Smooth muscle cell of the brain vasculature (primary cell): Measurements from ENCODE around the gene RGL1.

Source experiments
- DNase-seq: peaks from one replicate; pipeline ENCODE4 v3.0.0-alpha.2; 2012; ENCODE audit warnings: low read depth, low spot score

The RGL1 gene

DNA sequence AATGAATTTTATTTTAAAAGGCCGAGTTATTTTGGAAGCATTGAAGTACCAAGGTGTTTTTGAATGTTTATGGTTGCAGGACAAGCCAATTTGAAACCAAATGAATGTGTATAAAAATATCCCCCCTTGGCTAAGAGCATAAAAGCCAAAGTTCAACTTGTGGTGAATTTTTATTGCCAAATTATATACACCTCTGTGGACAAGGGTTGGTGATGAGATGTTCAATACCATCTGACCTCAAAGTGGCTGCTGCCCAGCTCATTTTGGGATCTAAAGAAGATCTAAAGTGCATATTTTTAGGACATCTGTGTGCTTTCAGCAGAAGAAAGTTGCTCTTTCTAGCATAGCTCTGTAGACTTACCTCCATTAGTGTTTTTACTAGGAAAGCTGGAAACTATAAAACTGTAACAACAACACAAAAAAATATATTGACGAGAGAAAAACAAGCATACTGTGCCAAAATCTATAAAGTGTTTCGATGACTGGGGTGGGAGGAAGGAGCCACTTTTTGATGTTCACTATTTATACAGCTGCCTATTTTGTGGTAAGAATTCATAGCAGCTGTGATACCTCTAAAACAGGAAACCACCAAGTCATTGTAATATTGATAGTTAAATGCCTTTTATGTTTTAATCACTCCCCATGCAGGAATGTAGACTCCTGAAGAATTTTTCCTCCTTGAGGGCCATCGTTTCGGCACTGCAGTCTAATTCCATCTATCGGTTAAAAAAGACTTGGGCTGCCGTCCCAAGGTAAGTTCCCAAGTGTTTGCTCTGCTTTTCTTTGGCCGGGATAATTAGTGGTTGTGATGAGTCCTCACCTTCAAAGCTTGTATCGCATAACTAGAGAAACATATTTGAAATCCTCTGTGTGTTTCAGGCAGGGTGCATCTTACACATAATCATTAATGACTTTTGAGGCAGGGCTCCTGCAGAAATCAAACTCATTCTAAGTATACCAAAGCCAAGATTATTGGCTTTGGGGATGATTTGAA is 83.2 kb downstream of the RGL1 start:
- no peak for DNase-seq

DNA sequence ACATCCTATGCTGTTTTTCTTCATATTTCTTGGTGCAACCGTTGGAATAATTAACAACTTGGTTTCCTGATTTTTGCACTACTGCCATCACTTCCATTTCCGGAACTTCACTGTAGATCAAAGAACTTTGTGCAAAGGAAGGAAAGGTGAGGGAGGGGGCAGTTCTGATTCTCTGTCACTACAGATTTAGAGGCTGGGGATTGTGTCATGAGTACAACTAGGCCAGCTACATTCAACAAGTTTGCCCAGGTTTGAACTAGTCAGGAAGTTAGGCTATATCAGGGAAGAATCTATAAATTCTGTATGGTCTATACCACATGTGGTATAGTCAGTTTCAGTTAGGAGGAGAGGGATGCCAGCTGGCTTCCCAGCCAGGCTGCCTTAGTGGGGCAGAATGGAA is 84.2 kb downstream of the RGL1 start:
- DNase-seq = no peak

DNA sequence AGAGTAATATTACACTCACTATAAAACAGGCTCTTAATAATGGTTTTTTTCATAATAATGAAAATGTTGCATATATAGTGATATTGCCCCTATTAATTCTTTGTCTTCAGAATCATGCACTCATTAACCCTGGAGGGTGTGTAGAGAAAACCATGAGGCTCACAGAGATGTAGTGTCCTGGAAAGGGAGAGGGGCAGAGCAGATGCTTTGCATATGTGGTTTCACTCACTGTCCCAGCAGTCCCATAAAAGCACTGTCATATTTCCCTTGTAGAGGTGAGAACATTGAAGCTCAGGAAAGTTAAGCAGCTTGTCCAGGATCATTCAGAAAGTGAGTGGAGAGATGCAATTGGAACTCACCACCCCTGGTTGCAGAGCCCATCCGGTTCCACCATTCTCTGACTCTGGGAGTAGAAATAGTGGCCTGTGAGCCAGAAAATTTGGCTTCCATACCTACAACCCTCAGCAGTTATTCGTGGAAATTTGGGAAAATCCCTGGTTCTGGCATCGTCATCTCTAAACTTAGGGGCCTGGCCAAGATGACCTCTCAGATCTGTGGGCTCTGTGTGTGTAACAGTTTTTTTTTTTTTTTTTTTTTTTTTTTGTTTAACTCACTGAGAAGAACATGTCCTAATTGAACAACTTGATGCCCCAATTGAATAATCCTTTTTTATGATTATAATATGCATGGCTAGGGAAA is 86.4 kb downstream of the RGL1 start:
- DNase-seq = no peak

DNA sequence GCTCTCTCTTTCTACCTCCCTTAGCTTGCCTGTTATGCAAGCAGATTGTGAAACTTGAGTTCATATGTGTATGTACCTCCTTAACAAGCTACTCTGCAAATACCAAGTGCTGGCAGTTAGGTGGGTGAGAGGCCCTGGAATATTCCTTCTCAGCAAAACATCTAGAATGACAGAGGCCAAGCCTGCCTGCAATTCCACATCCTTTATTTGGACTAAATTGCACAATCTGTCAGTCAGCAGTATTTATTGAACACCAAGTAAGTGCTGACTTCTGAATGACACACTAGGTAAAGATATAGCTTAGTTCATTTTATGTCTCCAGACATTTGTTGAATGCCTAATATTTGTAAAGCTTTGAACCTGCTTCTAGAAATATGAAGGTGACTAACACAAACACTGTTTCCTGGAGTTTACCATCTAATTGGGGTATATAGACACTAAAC is 87.5 kb downstream of the RGL1 start:
- DNase-seq = no peak

DNA sequence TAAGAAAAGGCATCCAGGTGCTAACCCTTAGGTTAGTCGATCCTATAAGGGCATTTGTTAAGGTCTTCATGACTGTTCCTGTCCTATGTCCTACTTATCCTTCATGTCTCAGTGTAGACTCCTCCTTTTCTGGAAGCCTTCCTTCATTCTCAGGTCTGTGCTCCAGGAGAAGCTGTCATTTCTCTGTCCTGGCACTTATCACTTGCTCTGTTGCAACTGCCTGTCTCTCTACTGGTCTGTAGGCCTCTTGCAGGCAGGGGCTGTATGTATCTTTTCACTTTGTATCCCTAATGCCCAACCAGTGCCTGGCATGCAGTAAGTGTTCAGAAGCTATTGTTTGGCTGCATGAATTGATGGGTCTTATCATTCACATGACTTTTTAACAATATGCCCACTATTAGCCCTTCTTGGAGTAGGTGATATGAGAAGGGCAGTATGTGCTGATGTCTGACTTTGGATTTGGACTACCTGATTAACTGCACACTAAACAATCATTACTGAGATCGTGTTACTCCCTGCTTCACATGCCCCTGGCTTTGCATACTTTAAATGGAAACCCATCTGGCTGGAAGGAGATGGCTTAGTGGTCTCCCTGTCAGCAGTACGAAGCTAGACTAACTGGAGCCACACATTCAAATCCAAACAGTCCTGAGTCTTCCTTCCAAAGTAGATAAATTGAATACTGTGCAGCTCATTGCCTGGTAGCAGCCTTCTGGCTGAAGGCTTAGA is 88.8 kb downstream of the RGL1 start:
- DNase-seq = no peak

DNA sequence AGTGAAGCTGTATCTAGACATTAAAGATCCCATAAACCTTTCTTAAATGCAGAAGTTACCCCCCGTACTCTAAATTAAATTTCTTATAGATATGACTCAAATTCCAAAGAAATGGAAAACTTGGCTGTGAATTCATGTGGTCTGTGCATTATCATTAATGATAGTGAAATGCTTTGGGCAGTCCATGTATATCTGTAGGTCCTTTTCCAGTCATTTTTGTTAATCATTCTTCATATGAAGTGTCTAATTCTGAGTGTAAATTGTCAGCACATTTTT is 89.3 kb downstream of the RGL1 start:
- no peak for DNase-seq

DNA sequence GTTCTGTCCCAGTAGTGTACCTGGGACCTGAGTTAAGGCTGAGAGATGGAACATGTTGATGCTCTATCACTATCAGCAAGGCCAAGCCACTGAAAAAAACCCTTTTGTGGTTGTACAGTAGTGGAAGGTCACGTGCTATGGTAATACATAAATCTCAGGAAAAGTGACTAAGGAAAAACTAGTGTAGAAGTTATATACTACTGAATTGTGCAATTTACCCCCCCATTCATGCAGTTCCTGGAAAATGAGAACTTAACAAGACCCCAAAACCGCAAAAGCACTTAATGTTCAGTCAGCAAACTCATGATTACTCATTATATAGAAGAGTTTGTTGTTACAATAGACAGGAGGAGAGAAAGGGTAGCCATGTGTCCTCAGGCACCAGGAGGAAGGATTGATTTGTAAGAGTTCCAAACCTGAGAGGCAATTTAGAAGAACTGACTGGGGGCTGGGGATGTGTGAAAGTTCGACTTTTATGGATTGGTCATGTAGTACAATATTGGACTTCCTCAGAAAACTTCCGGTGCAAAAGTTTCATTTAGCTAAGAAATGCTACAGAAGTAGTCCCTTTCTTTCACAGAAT is 91.6 kb downstream of the RGL1 start:
- DNase-seq = no peak

DNA sequence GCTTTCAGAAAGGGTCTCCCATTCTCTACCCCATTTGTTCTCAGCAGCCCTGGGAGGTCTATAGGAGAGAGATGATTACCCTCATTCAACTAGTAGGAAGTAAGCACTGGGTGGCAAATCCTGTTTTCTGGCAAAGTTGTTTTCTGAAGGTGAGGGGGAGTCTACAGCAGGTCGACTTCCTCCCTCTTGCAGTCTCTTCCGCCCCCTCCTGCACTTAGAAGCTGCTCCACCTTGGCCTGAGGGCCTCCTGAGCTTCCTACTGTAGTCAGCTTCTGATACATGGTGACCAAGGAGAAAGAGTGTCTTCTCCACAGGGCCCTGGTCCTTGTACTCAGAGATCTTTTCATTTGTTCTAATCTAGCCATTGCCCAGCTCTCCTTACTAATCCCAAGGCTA is 93.1 kb downstream of the RGL1 start:
- no peak for DNase-seq

DNA sequence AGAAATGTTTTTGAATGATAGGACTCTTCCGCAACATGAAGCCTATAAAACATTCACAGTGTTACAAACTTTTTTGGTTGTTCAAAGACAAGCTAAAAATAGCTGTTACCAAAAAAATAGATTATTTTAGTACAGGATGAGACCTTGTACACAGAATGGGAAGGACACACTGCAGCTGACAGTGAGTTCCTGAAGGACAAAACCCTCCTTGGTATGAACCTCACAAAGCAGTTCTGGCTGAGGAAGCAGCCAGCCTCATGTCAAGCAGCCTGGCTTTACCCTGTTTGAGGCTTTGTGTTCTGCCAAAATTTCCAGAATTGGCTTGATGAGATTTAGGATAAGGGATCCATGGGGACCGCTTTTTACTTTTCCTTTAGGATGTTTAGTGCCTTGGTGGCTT is 93.7 kb downstream of the RGL1 start:
- no peak for DNase-seq

DNA sequence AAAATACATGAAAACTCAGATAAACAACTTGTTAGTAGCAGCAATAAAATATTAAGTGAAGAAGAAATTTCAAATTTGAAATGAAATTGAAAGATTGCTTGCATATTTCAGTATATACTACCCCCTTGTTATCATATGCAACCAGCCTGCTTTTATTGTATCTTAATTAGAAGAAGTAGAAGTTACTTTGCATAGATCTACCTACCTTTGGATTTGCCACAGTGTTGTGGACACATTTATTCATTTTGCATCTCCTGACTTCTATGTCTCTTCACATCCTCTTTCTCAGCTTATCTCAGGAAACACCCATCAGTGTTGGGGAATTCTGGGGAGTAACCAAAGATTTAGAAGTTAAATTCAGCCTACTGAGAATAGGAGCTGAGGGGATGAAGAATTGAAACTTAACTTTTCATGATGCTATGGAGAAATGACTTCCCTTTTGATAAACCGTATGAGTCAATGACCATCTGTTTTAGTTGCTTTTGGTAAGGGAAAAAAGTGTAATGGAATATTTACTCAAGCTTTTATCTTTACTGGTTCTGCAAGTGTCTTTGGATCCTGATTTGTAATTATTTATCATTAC is 96.9 kb downstream of the RGL1 start:
- no peak for DNase-seq

DNA sequence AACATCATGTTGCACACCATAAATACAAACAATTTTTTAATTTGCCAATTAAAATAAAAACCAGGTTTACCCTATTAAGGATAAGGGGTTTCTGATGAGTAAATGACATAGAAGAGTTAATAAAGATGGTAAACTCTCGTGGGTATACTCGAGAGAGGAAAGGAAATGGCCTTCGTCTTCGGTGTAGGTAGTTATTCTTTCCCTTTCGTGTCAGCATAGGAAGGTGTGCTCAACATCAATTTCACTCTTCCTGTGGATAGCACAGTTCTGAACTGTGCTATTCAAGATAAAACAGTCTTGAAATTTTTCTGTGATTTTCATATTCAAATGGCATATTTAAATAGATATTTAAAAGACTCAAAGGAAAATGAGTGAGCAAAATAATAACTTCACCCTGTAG is 98.2 kb downstream of the RGL1 start:
- DNase-seq = no peak

DNA sequence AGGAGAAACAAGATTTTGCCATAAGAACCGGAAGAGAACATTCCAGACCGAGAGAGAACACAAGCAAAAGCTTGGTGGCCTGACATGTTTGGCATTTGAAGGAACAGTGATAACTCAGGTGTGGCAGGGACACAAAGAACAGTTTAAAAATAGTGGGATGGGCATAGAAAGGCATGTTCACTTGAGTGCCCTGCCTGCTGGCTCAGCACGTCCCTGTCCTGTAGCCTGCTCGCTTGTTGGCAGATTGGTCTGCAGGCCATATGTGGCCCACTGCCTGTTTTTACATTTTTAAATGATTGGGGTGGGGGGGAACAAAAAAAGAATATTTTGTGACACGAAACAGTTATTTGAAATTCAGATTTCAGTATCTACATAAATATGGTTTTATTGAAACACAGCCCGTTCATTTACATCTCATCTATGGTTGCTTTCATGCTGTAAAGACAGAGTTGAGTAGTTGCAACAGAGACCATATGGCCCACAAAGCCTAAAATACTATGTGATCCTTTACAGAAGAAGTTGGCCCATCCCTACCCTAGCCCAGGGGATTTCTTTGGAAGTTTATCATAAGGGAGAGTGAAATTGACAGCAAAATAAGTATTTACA is 100.7 kb downstream of the RGL1 start:
- DNase-seq = no peak

DNA sequence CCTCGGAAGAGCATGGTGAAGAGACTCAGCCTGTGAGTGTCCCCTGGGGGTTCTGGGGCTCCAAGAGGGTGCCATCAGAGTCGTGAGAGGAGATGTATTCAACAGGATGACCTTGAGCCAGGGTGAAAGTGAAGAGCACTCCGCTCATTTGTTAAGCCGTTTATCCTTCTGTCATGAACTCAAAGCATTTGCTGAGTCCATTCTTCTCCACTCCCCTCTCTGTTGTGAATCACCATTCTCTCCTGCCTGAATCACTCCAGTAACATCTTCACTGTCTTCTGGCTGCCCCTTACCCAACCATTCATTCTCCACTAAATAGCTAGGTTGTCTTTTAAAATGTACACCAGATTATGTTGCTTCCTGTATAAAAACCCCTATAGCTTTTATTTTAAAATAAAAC is 102.2 kb downstream of the RGL1 start:
- DNase-seq = no peak

DNA sequence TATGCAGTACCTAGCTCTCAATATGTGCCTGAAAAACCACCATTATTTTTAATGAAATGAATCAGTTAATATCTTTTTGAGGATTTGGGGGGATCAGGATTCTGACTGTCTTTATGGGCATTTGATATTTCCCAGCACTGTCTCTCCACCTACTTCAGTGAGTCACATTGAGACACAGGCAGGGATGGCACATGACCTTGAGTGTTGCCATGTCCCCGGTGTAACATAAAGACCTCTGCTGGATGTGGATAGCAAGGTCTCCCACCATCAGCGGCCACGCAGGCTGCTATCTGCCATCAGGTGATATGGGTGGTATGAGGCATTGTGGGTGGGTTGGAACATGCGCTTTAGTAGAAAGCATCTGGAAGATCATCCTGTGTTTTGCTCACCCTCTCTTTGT is 103.2 kb downstream of the RGL1 start:
- DNase-seq = no peak

DNA sequence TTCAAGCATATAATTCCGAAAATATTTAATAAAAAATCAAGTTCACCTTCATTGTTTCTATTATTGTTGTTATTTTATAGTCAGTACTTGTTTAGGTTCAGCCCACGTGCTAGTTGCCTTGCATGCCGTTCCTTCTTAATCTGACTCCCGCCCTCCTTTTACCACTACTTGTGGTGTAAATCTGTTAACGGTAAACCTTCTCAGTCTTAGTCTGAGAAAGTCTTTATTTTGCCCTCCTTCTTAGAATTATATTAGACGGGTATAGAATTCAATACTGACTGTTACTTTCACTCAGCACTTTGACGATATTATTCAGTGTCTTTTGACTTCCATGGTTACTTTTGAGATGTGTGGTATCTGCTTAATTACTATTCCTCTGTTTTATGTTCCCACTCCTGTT is 104.8 kb downstream of the RGL1 start:
- DNase-seq = no peak

DNA sequence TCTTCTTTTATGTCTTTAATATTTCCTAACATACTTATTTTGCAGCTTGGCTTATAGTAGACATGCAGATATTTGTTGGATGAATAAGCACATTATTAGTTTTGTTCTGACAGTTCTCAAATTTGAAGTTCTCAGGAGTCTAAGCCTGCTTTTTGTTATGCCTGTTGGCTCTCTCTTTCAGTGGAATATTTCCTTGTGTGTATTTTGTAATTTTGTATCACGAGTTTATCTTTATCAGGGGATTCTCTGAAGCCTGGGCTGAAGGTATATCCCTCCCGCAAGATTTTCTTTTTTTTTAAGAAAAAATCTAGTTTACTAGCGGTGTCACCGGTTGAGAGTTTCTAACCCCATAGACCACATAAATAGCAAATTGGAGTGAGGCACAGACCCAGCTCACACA is 105.9 kb downstream of the RGL1 start:
- no peak for DNase-seq

DNA sequence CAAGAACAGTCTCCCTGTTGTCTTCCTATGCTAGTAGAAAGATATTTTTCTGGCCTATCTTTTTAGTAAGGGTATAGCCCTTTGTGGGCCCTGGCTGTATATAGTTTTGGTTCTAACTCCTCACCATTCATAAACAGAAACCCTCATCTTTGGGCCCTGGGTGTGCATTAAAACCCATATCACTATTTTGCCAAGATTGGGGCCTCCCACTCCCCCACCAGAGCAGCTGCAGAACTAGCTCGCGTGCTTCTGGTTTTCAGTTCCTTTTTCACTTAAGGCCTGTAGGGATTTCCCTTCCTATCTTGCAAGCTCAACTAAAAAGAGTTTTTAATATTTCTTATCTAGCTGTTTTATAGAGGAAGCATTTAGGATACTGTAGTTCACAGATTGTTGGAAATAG is 106.4 kb downstream of the RGL1 start:
- no peak for DNase-seq

DNA sequence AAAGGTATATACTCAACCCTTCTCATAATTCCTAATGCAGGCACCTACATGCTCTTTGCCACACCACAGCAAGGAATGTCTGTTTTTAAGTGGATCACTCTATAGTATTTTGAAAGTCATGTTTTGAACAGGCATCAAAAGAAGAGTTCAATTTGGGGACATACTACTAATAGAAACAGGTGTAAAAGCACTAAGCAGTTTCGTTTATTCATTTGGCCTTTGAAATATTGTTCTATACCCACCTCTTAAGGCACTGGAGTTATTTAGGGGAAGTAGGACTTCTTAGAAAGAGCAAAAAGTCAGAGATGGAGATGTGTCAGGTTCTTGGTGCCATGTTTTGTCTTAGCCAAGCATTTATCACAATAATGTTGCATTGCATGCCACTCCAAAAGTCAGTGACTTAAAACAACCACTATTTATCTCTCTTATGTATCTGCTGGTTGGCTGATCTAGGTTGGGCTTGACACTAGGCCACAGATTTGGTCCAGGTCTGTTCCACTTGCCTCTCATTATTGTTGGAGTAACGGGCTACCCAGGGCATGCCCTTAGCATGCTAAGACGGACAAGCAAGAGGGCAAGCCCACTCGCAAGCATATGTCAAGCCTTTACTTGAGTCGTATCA is 107.5 kb downstream of the RGL1 start:
- DNase-seq = no peak

DNA sequence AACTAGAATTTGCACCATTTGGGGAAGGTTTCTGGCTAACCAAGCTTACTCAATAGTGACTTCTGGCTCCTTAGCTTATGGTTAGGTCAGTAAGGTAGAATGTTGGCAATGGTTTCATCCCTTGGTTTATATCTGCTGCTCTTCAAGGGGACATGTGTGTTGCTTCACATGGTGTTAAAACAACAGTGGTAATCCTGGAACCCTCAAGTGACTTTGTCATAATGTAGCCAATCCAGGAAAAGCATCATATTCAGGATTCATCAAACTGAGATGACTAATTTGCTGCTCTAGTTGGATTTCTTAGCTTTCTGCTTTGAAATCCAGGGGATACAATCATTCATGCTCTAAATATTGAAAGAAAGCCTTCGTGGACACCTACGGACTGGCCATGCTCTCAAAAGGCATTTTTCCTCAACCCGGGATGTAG is 108.7 kb downstream of the RGL1 start:
- no peak for DNase-seq

DNA sequence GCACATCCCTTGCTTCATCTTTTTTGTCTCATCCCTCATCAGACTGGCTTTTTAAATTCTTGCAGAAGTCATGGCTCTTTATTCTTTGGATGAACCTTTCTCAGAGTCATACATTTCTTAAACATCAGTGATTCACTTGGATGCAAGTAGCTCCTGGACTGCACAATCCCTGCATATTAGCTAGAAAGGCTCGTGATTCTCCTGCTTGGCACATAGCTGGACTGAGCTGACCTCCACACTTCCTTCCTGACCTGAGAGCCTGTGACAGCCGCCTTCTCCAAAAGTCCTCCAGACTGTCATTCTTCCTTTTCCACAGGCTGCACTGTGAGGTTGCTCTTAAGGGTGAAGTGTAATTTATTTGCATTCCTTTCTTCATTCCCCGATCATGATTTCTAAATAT is 109.4 kb downstream of the RGL1 start:
- no peak for DNase-seq

DNA sequence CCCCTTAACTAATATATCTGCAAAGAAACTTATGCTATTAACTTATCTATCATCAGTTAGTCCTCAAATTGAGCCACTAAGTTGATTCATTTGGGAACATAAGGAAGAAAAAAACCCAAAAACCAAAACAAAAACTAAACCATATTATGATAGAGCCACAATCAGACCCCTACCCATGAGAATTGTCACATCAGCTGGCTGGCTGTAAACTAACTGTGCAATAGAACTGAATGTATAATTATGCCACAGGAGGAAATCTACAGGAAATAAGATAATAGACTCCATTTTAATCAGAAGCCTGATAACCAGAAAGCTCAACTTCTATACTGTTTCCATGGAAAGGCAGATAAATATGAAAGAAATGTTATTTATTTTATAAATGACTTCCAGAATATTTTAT is 110.0 kb downstream of the RGL1 start:
- no peak for DNase-seq
